Measurements from ENCODE around the gene CCDC91.

DNA sequence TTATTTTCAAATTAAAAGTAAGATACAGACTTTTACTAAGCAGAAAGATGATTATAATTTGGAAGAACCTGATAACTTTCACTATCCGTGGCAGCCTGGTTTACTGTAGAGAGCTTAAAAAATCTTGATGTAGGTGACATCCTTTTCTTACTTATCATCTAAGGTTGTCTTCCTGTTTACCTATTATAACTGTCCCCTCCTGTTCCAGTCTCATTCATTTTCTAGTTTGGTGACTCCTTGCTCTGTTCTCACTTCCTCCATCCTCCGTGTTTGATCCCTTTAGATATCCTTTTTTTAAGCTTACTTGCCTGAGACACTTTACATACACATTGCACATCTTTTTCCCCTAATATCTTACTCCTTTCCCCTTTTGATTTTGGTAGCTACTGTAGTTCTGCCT is 27.5 kb downstream of the CCDC91 start:
- TF ChIP-seq FOXK2 (IDR thresholded peaks at IDR 0.05) (no peak), BHLHE40 (IDR thresholded peaks at IDR 0.05; ENCODE audit: borderline replicate concordance) (no peak), ZNF384 (IDR thresholded peaks at IDR 0.05) (no peak), L3MBTL2 (conservative IDR thresholded peaks at IDR 0.05) (no peak), LEF1 (IDR thresholded peaks at IDR 0.05; ENCODE audit: borderline replicate concordance) (no peak), FOXM1 (IDR thresholded peaks at IDR 0.05; ENCODE audit: borderline replicate concordance) (no peak), SP1 (IDR thresholded peaks at IDR 0.05) (no peak)
